Retinal pigment epithelial cell (primary cell): ENCODE data around the gene UHMK1.

Experiments used
- DNase-seq: peaks from one replicate; pipeline ENCODE4 v3.0.0-alpha.2; 2010; ENCODE audit warnings: low read depth
- H3K4me3 ChIP-seq: 2 replicates; pipeline ENCODE4 v1.5.1; 2011; ENCODE audit warnings: mild to moderate bottlenecking, low read length, control low read depth, moderate library complexity
- CTCF ChIP-seq: conservative IDR thresholded peaks from 2 replicates; pipeline ENCODE4 v1.5.1; 2011; ENCODE audit warnings: low read depth, low read length, control low read depth, inconsistent platforms

The UHMK1 gene

GRCh38 chr1:162578936-162579335 lies 81.3 kb downstream of the UHMK1 start:
- no peak for DNase-seq
- TF ChIP-seq CTCF, result no peak
- H3K4me3 ChIP-seq, result no peak overlapping the region
